HG02678 (cell line): ENCODE data around the gene MRTO4.
"Not testable (repeated sequence)": the region's sequence is repeated elsewhere in the genome, so short reads cannot be mapped to it uniquely, and the experiment has no call there.

ENCODE experiments used
- ATAC-seq: cut with Tn5 transposase; IDR thresholded peaks from one replicate; pipeline ENCODE4 v1.9.1; 2021; ENCODE audit warnings: mild to moderate bottlenecking, moderate library complexity; ENCODE audit not compliant: unreplicated experiment

MRTO4 gene

DNA sequence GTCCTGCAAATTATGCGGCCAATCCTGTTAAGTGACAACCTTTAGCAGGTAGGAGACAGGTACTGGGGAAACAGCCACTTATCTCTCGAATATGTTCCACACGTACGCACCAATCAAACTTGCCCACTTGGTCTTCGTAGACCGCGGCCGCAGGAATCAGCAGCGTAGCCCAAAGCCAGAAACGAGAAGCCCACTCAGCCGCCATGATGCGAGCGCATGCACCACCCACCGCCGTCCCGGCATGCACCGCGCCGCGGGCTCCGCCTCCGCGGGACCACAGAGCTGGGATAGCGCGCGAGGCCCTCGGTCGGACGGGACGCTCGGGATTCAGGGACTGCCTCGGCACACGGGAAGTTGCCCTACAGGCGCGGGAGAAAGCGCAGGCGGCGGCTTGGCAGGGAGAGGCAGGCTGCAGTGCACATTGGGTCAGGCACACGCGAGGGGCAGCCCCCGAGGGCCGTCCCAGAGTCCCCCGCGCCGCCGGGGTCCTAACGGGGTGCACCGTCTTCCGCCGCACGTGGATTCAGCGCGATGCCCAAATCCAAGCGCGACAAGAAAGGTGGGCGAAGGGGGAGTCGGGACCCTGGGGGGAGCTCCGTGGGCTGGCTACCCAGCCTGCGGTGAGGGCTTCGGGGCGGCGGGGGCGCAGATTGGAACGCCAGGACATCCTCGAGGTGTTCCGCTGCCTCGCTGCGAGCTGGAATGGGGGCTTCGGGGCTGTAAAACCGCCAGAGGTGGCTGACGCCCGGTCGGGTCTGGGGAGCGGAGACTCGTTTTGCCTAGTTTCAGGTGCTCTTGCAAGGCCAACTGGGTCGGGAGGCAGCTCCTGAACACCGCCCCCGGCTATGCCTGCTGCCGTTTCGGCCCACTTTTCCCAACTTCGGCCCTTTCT is at the start of gene MRTO4, which contains the start of gene EMC1:
MRTO4 (plus strand) TSS at position 501 of the 892 bp plus-strand sequence; CDS start at position 532, 31 bp downstream.
EMC1 (minus strand) TSS at position 220 of the 892 bp plus-strand sequence; CDS start at position 205, 15 bp downstream.
- peak; percentile 91 for ATAC-seq

DNA sequence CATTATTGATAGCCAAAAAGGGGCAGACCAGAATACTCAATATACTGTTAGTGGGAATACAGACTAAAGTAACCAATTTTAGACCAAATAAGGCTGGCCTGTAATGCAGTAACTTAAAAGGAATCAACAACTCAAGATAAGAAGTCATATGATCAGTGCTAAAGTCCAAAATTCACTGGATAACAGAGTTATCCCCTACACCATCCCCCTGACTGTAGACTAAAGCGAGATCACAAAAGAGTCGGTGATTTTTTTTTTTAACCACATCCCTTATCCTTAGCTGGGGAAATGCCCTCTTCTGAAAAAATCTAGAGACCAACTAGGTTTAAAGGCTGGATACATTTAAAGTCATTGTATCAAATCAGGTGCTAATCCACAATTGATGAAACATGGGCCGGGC is 49.2 kb upstream of the MRTO4 start:
- no peak for ATAC-seq

DNA sequence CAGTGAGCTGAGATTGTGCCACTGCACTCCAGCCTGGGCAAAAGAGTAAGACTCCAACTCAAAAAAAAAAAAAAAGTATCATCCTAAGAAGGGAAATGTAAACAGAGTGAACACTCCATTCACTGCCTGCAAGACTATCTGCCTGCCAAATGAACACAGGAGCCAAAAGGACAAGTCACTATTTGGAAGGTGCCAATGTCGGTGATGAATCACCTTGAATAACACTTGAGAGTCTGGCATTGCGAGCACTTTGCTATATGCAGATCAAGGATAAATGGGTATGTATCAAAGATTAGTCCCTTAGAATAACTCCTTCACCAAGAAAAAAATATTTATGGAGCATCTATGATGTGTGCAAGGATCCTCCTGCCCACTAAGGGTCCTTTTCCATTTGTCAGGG is 48.2 kb upstream of the MRTO4 start:
- no peak for ATAC-seq

DNA sequence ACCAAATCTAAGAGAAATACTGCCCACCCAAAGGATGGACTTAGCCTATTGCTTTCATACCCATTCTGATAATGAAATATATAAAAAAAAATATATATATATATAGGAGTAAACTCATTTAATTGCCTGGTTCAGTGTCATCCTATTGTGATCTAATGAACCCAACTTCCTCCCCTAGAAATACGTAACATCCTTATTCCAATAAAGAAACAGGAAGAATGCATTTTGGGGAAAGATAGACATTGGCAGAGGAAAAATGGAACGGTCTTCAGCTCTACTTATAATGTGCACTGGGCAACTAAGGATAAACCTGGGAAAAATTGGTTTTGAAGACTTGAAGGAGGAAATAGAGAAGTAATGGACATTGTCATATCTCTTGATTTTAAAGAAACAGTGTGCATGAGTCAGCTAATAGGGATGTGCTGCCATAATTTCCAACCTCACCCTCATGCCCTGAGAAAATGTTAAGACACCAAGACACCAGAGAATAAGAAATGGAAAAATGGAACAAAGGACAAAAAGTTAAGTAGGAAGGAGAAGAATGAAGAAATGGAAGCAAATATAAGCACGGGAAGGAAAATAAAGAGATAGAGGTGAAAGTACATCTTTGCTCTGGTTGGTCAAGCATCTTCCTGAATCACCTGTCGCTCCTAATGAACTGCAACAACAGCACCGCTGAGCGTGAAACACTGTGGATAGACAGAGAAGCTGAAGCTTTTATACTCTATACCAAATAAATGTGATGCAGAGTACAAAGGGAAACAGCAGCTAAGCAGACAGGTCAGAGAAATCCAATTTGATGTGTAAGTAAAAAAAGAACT is 46.9 kb upstream of the MRTO4 start:
- no peak for ATAC-seq

DNA sequence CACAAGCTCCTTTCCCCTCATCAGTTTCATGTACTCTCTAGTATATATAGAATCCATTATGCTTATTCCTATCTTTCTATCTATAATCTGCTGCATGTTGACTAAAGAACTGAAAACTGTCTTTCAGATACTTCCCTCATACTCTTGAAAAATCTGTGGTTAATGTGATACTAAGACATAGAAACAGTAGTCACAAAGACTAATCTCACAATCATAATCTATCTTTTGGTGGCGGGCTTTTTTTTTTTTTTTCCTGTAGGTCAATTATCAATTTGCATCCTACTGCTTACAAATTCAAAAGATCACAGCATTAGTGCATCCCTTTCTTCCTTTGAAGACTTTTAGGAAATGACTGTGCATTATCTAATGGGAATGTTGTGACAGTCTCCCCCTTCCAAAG is 46.2 kb upstream of the MRTO4 start:
- no peak for ATAC-seq

DNA sequence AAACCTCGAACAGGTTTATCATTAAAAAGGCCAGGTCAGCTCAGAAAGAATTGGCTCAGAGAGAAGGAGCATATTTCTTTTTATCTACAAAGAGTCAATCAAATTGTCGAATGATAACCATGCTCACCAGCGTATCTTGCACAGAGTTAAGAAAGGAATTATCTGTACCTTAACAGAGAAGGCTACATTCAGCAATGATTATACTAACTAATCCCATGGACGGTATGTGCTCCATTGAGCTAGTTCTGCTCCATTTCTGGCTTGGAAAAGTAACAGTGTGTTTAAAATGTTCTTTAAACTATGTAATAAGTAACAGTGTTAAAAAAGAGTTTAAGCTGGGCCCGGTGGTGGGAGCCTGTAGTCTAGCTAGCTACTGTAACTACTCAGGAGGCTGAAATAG is 45.8 kb upstream of the MRTO4 start:
- ATAC-seq, result no peak

DNA sequence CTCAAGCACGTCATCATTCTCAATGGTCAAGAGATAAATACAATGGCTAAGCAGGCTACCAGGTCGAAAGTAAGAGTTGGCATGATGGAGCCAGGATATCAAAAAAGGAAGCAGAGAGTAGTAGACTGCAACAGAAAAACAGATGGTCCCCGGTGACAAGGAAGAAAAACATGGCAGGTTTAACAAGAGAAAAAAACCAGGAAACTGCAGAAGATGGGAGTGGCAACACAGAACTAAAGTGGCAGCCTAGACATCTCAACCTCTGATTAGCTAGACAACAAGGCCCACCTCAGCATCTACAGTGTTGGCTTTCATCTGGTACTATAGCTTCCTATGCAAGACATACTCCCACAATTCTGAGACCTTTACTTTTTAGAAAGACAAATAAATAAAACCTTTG is 44.7 kb upstream of the MRTO4 start:
- ATAC-seq, result no peak

DNA sequence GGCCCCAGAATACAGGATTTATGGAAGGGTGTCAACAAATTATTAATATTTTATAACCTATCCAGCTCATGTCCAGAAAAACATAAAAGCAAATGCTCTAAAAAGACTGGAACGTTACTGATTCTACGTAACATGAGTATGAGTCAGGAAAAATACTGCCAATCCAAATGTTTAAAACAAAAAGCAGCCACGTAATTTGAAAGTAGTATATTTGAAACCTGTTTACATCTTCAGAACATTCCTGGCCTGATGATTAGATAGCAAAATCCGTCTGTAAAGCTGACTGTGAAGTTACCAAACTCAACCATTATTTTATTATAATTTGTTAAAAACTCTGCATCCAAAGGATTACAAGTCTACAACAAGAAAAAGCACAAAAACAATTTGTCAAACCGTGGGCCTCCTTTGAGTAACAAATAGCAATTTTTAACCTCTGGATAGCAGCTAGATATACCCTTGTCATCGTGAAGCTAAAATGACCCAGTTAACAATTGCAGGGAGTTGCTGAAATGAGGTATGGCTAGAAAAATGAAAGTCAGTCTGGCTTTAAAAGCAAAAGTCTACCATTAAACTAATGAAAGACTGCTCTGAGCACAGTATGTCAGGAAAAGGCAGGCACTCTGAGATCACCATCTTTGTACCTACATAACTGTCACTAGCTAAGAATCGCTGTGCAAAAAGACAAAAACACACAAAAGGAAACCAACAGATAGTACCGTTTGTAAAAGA is 42.7 kb upstream of the MRTO4 start:
- no peak for ATAC-seq

DNA sequence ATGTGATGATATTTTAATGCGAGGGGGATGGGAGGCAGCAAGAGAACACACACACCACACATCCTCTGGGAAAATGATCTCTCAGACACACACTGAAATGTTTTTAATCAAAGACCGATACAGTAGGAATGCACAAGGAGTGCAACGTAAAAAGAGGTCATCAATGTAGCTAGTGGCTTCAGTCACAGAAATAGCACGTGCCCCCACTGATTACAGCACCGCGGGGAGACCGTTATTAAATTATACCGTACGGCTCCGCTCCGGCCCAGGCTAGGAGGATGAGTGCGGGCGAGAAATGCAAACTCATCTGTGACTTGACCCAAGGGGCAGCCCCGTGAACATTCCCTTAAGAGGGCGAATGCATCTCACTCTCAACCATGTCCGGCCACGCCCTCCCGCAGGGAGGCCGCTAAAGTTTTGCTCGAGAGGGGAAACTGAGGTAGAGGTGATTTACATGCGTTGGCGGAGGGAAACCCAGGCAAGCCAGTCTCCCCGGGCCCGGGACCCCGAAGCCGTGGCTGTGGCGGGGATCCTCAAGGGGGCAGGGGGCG is 42.1 kb upstream of the MRTO4 start:
- peak; percentile 38 for ATAC-seq

DNA sequence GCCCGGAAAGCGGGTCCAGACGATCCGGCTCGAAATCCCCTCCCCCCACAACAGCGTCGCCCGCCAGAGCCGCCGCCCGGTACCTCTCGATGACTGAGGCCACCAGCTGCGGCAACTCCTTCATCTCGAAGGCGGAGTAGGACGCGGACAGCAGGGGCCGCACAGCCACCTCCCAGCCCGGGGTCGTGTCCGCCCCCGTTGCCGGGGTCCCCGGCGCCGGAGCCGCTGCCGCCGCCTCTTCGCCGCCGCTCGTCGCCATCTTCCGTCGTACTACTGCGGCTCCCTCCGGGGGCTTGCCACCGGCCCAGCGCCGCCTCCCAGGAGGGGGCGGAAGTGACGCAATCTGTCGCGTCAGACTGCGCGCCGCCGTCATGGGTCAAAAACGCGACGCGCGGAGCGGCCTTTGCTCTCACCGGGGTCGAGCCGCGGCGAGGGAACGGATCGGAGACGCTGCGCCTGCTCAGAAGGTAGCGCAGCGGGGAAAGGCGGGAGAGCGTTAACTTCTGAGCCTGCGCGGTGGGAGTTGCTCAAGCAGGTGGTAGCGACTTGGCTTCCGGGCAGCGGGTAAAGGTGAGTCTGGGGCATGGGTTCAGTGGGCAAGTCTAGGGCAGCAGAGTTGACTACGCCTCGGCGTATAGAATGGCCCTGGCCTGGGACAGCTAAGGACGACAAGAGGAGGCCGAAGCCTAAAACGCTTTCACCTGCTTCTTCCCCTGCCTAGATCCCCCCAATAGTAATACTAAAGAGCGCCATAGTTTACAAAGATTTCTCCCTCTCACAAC is 41.4 kb upstream of the MRTO4 start, which contains the start of gene UBR4:
UBR4 (minus strand) TSS at position 277 of the 782 bp plus-strand sequence; CDS start at position 259, 18 bp downstream.
- ATAC-seq, result peak; percentile 86

DNA sequence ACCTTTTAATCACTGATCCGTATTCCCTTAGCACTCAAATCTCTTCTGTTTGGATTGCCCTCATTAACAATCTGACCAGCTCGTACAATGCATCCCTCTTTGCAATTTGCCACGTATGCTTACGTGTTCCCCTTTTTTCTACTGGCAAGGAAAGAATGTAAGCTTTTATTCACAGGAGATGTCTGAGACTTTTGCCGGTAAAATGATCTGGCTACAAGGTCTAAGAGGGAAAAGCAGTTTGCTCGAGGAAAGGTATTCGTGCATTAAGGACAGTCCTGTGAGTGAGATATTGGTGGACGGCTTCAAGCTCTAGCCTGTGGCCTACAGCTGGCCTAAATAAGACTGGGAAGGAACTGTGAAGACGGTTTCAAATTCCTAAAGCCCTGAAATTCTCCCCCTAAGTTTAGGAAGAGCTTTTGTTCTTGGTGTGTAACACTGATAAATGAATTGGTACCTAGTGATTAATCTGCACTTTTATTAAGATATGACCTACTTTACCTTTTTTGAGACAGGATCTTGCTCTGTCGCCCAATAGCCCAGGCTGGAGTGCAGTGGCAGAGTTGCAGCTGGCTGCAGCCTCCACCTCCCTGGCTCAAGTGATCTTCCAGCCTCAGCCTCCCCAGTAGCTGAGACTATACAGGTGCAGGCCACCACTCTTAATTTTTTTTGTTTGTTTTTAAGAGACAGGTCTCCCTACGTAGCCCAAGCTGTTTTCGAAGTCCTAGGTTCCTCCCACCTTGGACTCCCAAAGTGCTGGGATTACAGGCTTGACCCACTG is 40.6 kb upstream of the MRTO4 start:
- no peak for ATAC-seq

DNA sequence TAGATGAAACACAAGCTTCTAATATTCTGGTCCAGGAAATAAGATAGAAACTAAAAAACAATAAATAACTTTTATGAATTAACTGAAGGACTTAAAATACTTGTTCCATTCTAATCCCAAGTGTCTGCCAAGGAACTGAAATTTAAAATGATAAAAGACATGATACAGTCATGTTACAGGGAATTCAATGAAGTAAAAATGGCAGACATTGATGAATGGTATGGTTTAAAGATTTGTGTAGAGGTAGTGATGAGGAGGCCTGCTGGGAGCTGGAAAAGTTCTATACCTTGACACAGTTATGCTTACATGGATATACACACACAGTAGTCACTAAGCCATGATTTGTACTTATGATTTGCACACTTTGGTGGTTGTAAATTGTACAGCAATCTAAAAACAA is 39.4 kb upstream of the MRTO4 start:
- no peak for ATAC-seq

DNA sequence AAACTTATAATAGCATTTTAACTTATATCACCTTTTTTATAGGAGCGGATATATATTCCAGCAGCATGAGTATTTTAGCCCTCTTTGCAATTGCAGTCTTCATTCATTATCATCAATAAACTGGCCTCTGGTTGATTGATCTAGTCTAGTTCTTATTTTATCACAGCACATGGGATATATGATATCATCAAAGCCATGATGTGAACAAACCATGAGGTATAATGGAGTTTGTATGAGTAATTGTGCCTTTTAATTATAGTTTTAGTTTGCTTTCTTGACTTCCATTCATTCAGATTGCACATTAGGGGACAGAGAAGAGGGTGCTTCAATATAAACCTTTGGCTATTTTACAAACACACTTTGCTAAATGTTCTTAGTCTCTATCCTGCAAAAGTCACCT is 38.0 kb upstream of the MRTO4 start:
- no peak for ATAC-seq

DNA sequence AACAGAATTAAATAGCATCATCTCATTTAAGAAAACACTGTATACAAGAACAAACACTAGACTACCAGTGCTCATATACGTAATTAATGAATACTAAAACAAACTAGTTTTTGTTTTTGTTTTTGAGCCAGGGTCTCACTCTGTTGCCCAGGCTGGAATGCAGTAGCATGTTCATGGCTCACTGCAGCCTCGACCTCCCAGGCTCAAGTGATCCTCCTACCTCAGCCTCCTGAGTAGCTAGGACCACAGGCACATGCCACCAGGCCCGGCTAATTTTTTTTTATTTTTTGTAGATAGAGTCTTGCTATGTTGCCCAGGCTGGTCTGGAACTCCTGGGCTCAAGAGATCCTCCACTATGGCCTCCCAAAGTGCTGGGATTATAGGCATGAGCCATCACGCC is 35.0 kb upstream of the MRTO4 start:
- not testable (repeated sequence) for ATAC-seq

DNA sequence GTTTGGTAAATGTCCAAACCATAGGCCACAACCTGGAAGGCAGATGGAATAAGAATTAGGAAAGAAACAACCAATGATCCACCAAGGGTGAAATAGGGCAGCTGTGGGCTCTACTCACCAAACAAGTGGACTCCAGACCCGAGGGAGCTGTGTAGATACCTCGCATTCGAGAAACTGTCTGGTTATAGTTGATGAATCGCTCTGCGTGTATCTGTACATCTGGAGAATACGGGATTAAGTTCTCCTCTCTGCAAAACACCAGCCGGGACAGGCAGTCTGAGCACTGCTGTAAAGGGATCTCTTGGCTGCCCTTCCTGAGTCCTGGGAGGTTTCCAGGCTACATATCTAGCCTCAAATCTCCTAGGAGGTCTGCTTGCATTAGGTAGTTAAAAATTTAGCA is 32.2 kb upstream of the MRTO4 start:
- ATAC-seq, result no peak

DNA sequence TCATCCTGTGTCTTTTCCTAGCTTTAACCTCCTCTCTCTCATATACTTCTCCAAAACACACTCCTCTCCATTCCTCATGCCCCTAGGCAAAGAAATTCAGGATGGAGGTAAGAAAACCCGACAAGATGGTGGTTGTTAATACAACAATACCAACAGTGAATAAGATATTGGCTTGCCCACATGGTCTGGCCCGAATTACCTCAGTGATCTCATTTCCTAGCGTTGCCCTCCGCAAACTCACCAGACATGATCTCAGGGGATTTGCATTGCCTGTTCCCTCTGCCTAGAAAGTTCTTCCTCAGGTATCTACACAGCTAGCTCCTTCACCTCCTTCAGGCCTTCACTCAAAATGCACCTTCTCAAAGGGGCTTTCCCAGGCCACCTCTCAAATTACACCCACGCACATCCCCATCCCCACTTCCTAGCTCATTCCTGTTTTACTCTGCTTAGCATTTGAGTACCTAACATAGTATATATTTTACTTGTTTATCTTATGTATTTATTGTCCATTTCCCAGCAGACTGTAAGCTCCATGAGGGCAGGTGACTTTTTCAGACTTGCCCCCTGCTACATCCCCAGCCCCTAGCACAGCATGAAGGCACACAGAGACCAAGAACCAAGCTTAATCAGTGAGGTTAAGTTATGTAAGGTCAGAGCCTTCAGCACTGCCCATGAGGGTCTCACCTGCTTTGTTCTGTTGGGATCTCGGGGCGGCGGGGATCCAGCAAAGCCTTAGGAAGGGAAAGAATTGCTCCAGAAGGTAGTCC is 31.3 kb upstream of the MRTO4 start:
- ATAC-seq, result no peak

DNA sequence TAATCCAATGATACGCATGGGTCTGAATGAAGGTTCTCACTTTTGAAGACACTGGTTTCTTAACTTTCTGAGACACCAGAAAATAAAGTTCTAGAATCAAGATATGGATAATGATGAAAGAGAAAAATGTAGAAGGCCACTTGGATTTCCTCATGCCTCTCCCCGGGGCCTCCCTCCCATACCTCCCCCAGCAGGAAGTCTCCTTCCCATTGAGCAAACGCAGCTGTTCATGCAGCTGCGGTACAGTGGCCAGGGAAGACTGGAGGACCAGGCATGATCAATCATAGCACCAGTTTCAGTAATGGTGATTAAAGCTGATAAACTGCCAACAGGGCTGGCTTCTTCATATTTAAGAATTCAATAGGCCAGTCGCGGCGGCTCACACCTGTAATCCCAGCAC is 30.6 kb upstream of the MRTO4 start:
- ATAC-seq, result no peak

DNA sequence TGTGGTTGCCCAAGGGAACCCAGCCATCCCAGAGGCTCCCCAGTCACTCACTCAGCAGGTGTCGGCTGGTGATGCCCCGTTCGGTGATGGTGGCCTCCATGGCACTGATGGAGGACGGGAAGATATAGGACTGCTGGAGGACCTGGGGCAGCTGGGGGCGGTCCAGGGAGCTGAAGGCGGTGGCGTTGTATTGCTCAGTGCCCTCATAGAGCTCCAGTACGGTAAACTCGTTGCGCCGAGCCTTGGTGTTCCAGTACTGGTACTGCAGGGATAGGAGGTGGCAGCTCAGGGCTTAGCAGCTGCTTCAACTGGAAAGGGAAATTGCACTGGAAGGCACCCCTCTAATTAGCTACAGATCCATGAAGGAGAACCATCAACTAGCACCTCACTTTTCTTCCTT is 29.0 kb upstream of the MRTO4 start:
- ATAC-seq, result no peak
